Mesendoderm (in vitro differentiated cells): Measurements from ENCODE around the gene DUS2.
"Not testable (repeated sequence)": the region's sequence is repeated elsewhere in the genome, so short reads cannot be mapped to it uniquely, and the experiment has no call there.

Experiments used
- DNase-seq: peaks from one replicate; pipeline ENCODE4 v3.0.0; 2013
- H2AK5ac ChIP-seq: 2 replicates; pipeline ENCODE4 v1.6.1; 2013; ENCODE audit warnings: low read length, inconsistent platforms
- H2BK120ac ChIP-seq: 2 replicates; pipeline ENCODE4 v1.6.1; 2013; ENCODE audit warnings: low read depth, mild to moderate bottlenecking, low read length, moderate library complexity, mixed read lengths
- H2BK15ac ChIP-seq: replicated peaks from 2 replicates; pipeline ENCODE4 v1.6.1; 2013; ENCODE audit warnings: low read depth, mild to moderate bottlenecking, moderate library complexity
- H2BK5ac ChIP-seq: 2 replicates; pipeline ENCODE4 v1.6.1; 2013; ENCODE audit warnings: low read length, inconsistent platforms
- H3K18ac ChIP-seq: 2 replicates; pipeline ENCODE4 v1.6.1; 2013; ENCODE audit warnings: mild to moderate bottlenecking, low read length, mixed read lengths
- H3K23ac ChIP-seq: one replicate; pipeline ENCODE4 v1.6.1; 2013; ENCODE audit warnings: low read length
- H3K27ac ChIP-seq: 2 replicates; pipeline ENCODE4 v1.5.1; 2013; ENCODE audit warnings: low read depth, mild to moderate bottlenecking, inconsistent platforms, low read length, moderate library complexity
- H3K27me3 ChIP-seq: 2 replicates; pipeline ENCODE4 v1.6.1; 2013; ENCODE audit warnings: low read length, control low read depth, mild to moderate bottlenecking, inconsistent platforms; ENCODE audit not compliant: insufficient read depth, poor library complexity
- H3K36me3 ChIP-seq: 2 replicates; pipeline ENCODE4 v1.6.1; 2013; ENCODE audit warnings: low read length, inconsistent platforms; ENCODE audit not compliant: control insufficient read depth, insufficient read depth
- H3K4ac ChIP-seq: one replicate; pipeline ENCODE4 v1.6.1; 2013; ENCODE audit warnings: low read depth, mild to moderate bottlenecking, low read length, moderate library complexity
- H3K4me1 ChIP-seq: 2 replicates; pipeline ENCODE4 v1.6.1; 2013; ENCODE audit warnings: low read depth, low read length, inconsistent platforms; ENCODE audit not compliant: control insufficient read depth
- H3K4me2 ChIP-seq: 2 replicates; pipeline ENCODE4 v1.6.1; 2013; ENCODE audit warnings: low read length
- H3K4me3 ChIP-seq: 2 replicates; pipeline ENCODE4 v1.5.1; 2013; ENCODE audit warnings: mild to moderate bottlenecking, low read length
- H3K56ac ChIP-seq: one replicate; pipeline ENCODE4 v1.6.1; 2013; ENCODE audit warnings: low read length
- H3K79me1 ChIP-seq: 2 replicates; pipeline ENCODE4 v1.6.1; 2013; ENCODE audit warnings: low read length, inconsistent platforms
- H3K79me2 ChIP-seq: 2 replicates; pipeline ENCODE4 v1.6.1; 2013; ENCODE audit warnings: mild to moderate bottlenecking, low read length; ENCODE audit not compliant: control insufficient read depth, insufficient read depth
- H3K9ac ChIP-seq: 2 replicates; pipeline ENCODE4 v1.6.1; 2013; ENCODE audit warnings: low read length, inconsistent platforms
- H4K5ac ChIP-seq: one replicate; pipeline ENCODE4 v1.6.1; 2013; ENCODE audit warnings: low read length
- H4K8ac ChIP-seq: one replicate; pipeline ENCODE4 v1.6.1; 2013; ENCODE audit warnings: low read depth, mild to moderate bottlenecking, control low read depth, low read length, moderate library complexity
- WGBS: extraction: QIAGEN DNeasy Blood & Tissue Kit; methylation state at CpG from one replicate; pipeline ENCODE4 v1.1.7; 2013; ENCODE audit warnings: low lambda C conversion rate, missing lambda C conversion rate; ENCODE audit not compliant: insufficient coverage; ENCODE audit errors: extremely low coverage; 5-methylcytosine and 5-hydroxymethylcytosine counted together

DUS2 gene

GRCh38 chr16:67995423-67995822, 27.7 kb upstream of the DUS2 start:
- Histone ChIP-seq H3K23ac (no peak overlapping the region), H3K4me2 (no peak overlapping the region), H4K8ac (no peak overlapping the region), H2BK120ac (no peak overlapping the region), H3K4me3 (no peak overlapping the region), H3K79me2 (no peaks in the 10 kb centered on the region), H3K9ac (no peak overlapping the region), H3K4ac (no peak overlapping the region), H3K27ac (no peak overlapping the region), H2BK5ac (no peak overlapping the region), H2AK5ac (no peak overlapping the region), H3K18ac (no peak overlapping the region), H3K27me3 (no peaks in the 10 kb centered on the region), H2BK15ac (no peak overlapping the region), H3K36me3 (no peaks in the 10 kb centered on the region), H3K56ac (no peak overlapping the region), H3K4me1 (no peaks in the 10 kb centered on the region), H4K5ac (no peak overlapping the region), H3K79me1 (no peaks in the 10 kb centered on the region)
- no CpG with 5 or more reads among the region's 5 CpGs for WGBS
- DNase-seq = no peak

- Histone ChIP-seq H4K5ac (no peak overlapping the region), H3K4me2 (no peak overlapping the region), H3K23ac (no peak overlapping the region), H2BK120ac (no peak overlapping the region), H3K79me1 (no peaks in the 10 kb centered on the region), H3K79me2 (no peaks in the 10 kb centered on the region), H3K4ac (no peak overlapping the region), H3K18ac (no peak overlapping the region), H3K56ac (no peak overlapping the region), H3K36me3 (no peaks in the 10 kb centered on the region), H4K8ac (no peak overlapping the region), H2BK5ac (no peak overlapping the region), H3K4me3 (no peak overlapping the region), H3K9ac (no peak overlapping the region), H3K4me1 (no peaks in the 10 kb centered on the region), H3K27me3 (no peaks in the 10 kb centered on the region), H2BK15ac (no peak overlapping the region), H2AK5ac (no peak overlapping the region), H3K27ac (no peak overlapping the region)
- WGBS = no CpG with 5 or more reads among the region's 5 CpGs
- no peak for DNase-seq
These were observed 26.4 kb upstream of the DUS2 start for GRCh38 chr16:67996666-67997065.

GRCh38 chr16:67998231-67998778, 24.8 kb upstream of the DUS2 start:
- H2BK5ac ChIP-seq, H2BK15ac ChIP-seq, H3K18ac ChIP-seq, H3K9ac ChIP-seq, H4K5ac ChIP-seq, DNase-seq, H3K79me1 ChIP-seq, H3K36me3 ChIP-seq, H3K27ac ChIP-seq, H2AK5ac ChIP-seq, H3K4me1 ChIP-seq, H3K79me2 ChIP-seq, H3K4me2 ChIP-seq, H3K4me3 ChIP-seq, H3K27me3 ChIP-seq, H4K8ac ChIP-seq, H2BK120ac ChIP-seq, H3K23ac ChIP-seq, H3K56ac ChIP-seq, H3K4ac ChIP-seq: not testable (repeated sequence)
- WGBS = no CpG with 5 or more reads among the region's 36 CpGs

GRCh38 chr16:67998779-67999688, 24.1 kb upstream of the DUS2 start, which contains the start of gene DPEP2:
TSS of gene DPEP2 (minus strand) at chr16:67999484. CDS start at chr16:67993212, 6,272 bp downstream.
- H3K27ac ChIP-seq, H2BK15ac ChIP-seq, H2BK120ac ChIP-seq, H3K56ac ChIP-seq, DNase-seq, H3K4me2 ChIP-seq, H2AK5ac ChIP-seq, H3K9ac ChIP-seq, H3K27me3 ChIP-seq, H3K4me1 ChIP-seq, H3K23ac ChIP-seq, H4K8ac ChIP-seq, H3K79me1 ChIP-seq, H2BK5ac ChIP-seq, H3K4me3 ChIP-seq, H3K18ac ChIP-seq, H3K36me3 ChIP-seq, H3K4ac ChIP-seq, H4K5ac ChIP-seq, H3K79me2 ChIP-seq: not testable (repeated sequence)
- WGBS = no CpG with 5 or more reads among the region's 18 CpGs

- H4K8ac ChIP-seq = no peak overlapping the region
- H3K27me3 ChIP-seq = no peaks in the 10 kb centered on the region
- no peak overlapping the region for H4K5ac ChIP-seq
- H2AK5ac ChIP-seq = no peak overlapping the region
- H3K4me1 ChIP-seq = no peaks in the 10 kb centered on the region
- H3K27ac ChIP-seq = no peak overlapping the region
- H3K79me2 ChIP-seq = no peaks in the 10 kb centered on the region
- H2BK15ac ChIP-seq = no peak overlapping the region
- no peak overlapping the region for H3K9ac ChIP-seq
- DNase-seq = no peak
- no peaks in the 10 kb centered on the region for H3K36me3 ChIP-seq
- no peak overlapping the region for H3K18ac ChIP-seq
- H3K4me2 ChIP-seq = no peak overlapping the region
- H3K79me1 ChIP-seq = no peaks in the 10 kb centered on the region
- H3K23ac ChIP-seq = no peak overlapping the region
- H3K56ac ChIP-seq = no peak overlapping the region
- H3K4ac ChIP-seq = no peak overlapping the region
- H3K4me3 ChIP-seq = no peak overlapping the region
- no CpG with 5 or more reads among the region's 2 CpGs for WGBS
- no peak overlapping the region for H2BK5ac ChIP-seq
- H2BK120ac ChIP-seq = no peak overlapping the region
These were observed 23.1 kb upstream of the DUS2 start for GRCh38 chr16:67999985-68000384.
